Right ventricle myocardium superior (tissue), 1 donor: Measurements from ENCODE around the gene FOLR2. TPM values are rescaled to one million over a fixed set of nuclear protein-coding genes. Genes with fewer than 3 reads are reported as not detected.
A peak's percentile ranks its signal among the peaks of the same experiment; 100 is the strongest.
"Not testable (repeated sequence)": the region's sequence is repeated elsewhere in the genome, so short reads cannot be mapped to it uniquely, and the experiment has no call there.

Experiments used
- ATAC-seq: fragments of 200-7000 bp; cut with Tn5 transposase; one replicate; pipeline ENCODE4 v1.9.1; 2020; ENCODE audit warnings: mild to moderate bottlenecking; ENCODE audit not compliant: poor library complexity
- DNase-seq: peaks from one replicate; pipeline ENCODE4 v3.0.0-alpha.2; 2020
- intact Hi-C: fragments of 100-400 bp; cut with DNase I; formaldehyde crosslinking; loops from one replicate; pipeline ENCODE4 v1.11.2; 2022
- total RNA-seq: library from RNA; stranded (reverse); fragmentation: NEBNext Ultra II Directional; extraction: Animal tissue kit (Norgen Biotek cat#: 25700); gene quantifications from one replicate; pipeline ENCODE4 v1.2.1, GENCODE V29; 2021
- donor health status: DM: no; HTN: yes; CAD: no; lungs with severe emphysema.

Gene FOLR2
- total RNA-seq, 1 donor from 2014 or later, result 27.1 TPM

DNA sequence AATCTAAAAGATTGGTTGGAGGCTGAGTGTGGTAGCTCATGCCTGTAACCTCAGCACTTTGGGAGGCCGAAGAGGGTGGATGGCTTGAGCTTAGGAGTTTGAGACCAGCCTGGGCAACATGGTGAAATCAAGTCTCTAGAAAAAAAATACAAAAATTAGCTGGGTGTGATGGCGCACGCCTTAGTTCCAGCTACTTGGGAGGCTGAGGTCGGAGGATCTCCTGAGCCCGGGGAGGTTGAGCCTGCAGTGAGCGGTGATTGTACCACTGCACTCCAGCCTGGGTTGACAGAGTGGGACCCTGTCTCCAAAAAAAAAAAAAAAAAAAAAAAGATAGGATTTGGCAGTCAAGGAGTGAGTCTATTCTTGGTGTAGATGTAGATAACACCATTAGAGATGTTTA is 14.0 kb upstream of the FOLR2 start:
- DNase-seq (no peak), ATAC-seq (no peak)
- intact Hi-C loops, result no loop called here

DNA sequence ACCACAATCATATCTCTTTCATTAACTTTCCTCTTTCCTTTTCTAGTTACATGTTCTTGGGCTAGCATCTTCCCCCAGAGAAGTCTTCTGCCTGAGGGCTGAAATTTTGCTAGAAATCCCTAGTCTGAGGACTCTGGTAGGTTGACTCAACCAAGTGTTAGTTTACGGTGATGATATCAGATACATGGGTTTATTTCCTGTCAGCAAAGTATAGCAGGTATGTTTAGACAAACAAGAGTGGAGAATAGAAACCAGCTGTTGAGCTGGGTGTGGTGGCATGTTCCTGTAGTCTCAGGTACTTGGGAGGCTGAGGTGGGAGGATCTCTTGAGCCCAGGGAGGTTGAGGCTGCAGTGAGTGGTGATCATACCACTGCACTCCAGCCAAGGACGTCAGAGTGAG is 13.4 kb upstream of the FOLR2 start:
- no peak for ATAC-seq
- DNase-seq, result no peak
- intact Hi-C loops, result no loop called here

DNA sequence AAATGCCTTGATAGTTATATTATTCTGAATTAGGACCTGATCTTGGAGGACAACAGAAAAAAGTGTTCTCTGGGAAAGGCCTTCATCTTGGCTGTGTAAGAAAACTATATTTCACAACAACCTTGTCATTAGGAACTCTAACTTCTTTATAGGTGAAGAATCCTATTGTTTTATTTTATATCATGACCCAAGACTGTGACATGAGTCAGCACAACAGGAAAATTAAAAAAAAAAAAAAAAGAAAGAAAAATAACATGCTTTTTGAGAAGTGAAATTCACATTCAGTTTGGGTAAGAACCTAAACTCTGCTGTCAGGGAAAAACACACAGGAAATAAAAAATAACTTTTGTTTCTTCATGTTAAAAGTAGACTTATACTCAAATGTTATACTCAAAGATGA is 11.7 kb upstream of the FOLR2 start:
- DNase-seq (no peak), ATAC-seq (no peak)
- intact Hi-C loops, result no loop called here

DNA sequence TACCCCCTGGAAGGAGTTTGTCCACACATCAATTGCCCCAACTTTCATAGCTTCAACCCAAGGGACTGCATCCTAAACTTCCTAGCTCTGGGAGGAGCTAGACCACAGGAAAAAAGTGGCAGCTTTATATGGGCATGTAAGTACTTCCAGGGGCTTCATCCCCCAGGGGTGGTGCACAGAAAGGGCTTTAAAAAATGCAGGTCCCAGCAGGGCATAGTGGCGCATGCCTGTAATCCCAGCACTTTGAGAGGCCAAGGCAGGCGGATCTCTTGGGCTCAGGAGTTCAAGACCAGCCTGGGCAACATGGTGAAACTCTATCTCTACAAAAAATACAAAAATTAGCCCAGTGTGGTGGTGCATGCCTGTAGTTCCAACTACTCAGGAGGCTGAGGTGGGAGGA is 9.8 kb upstream of the FOLR2 start:
- intact Hi-C loops, ATAC-seq: not testable (repeated sequence)

DNA sequence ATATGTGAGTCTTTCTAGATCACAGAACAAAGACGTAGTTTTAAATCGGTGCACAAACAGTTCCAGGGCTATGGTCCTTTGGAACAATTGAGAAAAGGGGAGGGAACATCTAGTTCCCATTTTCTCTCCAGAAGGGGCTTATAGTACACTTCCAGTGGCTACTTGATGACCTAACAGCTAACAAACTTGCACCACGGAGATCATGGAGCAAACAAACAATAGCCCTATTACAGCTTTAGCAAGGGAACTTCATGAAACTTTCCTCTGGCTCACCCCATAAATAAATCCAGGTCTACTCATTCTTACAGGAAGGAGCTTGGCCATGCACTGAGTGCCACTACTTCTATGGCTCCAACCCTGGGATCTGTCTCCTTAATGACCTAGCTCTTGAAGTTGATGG is 8.3 kb upstream of the FOLR2 start:
- no peak for ATAC-seq
- DNase-seq, result no peak
- intact Hi-C loops, result no loop called here

More for the DNA sequence above, 9.8 kb upstream of the FOLR2 start:
- DNase-seq, result not testable (repeated sequence)

DNA sequence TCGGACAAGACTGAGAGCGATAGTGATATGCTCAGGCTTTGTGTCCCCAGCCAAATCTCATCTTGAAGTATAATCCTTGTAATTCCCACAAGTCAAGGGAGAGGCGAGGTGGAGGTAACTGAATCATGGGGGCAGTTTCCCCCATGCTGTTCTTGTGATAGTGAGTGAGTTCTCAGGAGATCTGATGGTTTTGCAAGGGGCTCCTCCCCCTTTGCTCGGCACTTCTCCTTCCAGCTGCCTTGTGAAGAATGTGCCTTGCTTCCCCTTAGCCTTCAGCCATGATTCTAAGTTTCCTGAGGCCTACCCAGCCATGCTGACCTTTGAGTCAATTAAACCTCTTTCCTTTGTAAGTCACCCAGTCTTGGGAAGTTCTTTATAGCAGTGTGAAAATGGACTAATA is 7.5 kb upstream of the FOLR2 start:
- intact Hi-C loops, result no loop called here
- DNase-seq (no peak), ATAC-seq (no peak)

DNA sequence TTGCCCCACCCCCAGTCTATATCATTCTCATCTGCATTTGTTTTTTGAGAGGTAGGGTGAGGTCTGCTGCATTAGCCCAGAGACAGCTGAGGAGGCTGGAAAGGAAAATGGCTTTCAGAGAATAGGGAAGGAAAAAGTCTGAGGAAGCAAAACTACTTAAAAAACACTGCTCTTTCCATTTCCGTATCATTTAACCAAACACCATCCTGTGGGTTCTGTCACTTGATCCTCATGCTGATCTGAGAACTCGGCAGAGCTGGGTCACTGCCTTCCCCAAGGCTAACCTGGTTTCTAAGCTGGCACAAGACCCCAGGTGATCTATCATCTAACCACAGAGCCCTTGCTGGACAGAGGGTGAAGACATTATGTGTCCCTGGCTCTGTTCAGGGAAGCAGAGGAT is 1.2 kb downstream of the FOLR2 start:
- ATAC-seq, result peak; percentile 13
- intact Hi-C loops, result no loop called here
- no peak for DNase-seq

DNA sequence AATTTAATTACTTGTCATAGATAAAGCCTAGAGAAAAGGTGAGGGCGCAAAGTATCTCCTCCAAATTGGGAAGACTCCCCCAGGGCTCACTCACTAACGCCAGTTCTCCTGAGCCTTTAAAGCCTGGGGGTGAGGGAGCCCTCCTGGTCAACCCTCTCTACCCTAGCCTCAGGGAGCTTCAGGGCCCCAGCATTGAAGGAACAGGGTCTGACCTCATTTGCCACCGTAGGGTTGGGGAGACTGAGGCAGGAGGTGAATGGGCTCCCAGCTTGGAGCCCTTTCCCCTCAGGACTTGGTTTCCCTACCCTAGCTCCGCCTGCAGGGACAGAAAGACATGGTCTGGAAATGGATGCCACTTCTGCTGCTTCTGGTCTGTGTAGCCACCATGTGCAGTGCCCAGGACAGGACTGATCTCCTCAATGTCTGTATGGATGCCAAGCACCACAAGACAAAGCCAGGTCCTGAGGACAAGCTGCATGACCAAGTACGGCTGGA is 1.7 kb downstream of the FOLR2 start:
- intact Hi-C loops, result no loop called here
- ATAC-seq (no peak), DNase-seq (no peak)

DNA sequence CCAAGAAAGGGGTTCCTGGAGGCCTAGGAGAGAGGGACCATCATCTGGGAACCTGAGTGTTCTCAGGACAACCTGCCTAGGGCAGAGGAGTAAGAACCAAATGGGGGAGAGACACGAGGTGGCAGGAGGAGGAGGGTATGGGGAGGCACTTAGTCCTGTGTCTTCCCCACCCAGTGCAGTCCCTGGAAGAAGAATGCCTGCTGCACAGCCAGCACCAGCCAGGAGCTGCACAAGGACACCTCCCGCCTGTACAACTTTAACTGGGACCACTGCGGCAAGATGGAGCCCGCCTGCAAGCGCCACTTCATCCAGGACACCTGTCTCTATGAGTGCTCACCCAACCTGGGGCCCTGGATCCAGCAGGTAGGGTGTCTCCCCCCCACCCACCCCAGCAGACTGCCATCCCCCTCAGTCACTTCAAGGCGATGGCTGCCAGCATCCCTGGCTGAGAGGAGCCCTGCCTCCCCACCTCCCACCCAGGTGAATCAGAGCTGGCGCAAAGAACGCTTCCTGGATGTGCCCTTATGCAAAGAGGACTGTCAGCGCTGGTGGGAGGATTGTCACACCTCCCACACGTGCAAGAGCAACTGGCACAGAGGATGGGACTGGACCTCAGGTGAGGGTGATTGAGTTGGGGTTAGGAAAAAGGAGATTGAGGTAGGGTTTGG is 4.2 kb downstream of the FOLR2 start:
- ATAC-seq, result no peak
- intact Hi-C loops, result no loop called here
- no peak for DNase-seq

DNA sequence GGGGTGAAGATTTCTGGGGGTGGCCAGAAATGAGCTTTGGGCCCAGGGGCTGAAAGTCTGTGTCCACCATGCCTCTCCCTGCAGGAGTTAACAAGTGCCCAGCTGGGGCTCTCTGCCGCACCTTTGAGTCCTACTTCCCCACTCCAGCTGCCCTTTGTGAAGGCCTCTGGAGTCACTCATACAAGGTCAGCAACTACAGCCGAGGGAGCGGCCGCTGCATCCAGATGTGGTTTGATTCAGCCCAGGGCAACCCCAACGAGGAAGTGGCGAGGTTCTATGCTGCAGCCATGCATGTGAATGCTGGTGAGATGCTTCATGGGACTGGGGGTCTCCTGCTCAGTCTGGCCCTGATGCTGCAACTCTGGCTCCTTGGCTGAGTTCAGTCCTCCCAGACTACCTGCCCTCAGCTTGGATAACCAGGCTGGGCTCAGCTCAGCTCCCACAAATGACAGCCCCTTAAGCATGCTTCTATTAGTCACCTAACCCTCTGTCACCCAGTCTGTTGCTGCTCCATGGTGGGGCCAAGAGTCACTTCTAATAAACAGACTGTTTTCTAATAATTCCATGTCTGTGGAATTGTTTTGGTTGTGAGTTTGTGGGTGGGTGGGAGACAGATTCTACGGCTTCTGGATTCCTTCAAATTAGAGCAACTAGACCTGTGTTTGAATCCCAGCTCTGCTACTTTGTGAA is 4.9 kb downstream of the FOLR2 start:
- intact Hi-C loops, result no loop called here
- ATAC-seq (no peak), DNase-seq (no peak)

DNA sequence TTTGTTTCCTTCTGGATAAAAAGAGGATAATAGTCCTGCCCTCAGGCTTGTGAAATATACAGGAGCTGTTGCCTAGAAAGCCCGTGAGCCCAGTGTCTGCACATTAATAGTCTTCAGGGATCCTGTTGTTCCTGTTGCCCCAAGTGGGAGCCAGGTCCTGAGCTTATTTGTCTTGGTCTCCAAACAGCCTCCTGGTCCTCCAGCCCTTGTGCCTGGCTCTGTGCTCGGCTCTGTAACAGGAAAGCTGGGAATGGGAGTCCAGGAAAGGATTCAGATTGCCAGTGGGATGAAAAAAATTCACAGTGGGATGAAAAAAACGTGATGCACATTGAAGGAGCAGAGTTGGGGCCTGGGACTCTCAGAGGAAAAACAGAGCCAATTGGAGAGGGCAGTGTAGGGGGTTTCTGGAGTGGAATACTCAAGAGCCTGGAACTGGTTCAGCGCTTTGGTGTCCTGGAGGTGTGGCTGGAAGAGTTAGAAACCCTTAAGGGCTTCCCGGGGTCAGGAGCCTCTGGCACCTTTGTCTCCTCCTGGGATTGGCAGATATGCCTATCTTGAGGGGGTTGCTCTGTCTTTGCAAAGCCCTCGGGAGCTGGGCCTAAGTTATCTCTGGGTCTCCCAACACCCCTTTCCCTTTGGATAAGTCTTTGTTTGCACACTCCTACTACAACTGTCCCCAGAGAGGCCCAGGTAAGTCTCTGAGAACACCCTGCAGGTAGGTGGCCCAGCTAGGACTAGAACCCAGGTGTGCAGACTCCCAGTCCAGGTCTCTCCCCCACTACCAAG is 5.7 kb downstream of the FOLR2 start:
- ATAC-seq, result no peak
- intact Hi-C loops, result no loop called here
- DNase-seq, result no peak

DNA sequence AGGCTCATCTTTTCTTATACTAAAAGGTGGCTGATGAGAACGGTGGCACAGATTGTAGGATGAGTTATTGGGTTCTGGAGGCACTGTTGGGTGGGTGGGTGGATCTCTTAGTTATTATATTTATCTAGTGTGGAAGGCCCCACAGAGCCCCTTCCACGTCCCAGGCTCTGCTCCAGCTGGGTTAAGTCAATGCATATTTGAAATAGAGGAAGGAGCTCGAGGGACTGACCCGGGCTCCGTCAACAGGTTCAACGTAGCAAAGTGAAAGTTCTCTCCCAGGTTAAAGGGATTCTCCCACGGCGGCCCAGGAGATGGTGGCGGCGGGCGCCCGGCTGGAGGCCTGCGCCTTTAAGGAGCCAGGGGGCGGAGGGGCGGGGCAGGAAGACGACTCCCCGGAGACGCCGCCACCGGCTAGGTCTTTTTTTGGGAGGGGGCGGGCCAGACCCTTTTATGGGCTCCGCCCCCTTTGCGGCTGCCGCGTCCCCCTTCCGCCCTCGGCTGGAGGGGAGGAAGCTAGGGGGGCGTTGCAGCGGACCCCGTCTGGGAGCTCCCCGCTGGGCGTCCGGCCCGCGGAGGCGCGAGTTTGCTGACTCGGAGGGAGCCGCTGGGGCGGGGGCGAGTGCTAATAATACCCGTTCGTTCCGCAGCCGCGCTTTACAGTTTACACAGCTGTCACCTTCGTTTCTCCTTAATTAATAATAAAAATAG is 6.5 kb downstream of the FOLR2 start:
- intact Hi-C loops, result no loop called here
- ATAC-seq, result peak; percentile 93
- peak; percentile 96 for DNase-seq

DNA sequence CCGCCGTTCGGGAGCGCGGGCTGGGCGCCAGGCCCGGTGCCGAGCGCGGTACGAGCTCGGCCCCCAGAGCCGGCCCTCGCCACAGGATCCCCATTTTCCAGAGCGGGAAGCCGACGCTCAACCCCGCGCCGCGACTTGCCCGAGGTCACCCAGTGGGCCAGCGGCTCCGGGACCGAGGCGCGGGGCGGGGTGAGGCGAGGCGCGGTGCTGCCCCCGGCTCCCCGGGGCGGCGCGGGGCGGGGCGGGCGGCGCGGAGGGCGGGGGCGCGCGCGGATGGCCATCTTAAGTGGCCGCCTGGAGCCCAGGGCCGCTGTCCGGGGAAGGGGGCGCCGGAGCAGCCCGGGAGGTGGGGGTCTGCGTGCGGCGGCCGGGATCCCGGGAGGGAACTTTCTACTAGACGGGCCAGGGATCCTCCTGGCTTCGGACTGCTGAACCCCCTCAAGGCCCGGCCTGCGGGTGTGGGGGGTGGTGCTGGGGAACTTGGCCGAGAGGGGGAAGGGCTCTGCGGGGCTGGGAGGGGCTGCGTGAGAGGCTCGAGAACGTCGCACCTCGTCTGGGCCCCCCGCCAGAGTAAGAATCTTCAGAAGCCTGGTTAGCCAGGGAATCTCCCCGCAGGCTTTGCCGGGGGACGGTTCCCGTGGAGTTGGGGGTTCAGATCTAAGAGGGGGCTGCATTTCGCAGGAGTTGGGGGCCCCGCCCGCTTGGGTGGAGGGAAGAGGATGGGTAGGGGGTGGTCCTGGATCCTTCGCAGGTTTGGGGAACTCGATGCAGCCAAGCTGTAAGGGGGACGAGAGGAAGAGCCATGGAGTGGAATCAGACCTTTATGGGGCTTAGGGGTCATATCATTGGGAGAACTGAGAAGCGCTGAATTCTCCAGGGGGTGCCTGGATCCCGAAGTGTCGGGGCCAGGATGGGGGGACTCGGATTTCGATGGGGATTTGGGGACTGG is 7.3 kb downstream of the FOLR2 start:
- intact Hi-C loops, result no loop called here
- DNase-seq, result peak; percentile 88
- peak; percentile 89 for ATAC-seq

DNA sequence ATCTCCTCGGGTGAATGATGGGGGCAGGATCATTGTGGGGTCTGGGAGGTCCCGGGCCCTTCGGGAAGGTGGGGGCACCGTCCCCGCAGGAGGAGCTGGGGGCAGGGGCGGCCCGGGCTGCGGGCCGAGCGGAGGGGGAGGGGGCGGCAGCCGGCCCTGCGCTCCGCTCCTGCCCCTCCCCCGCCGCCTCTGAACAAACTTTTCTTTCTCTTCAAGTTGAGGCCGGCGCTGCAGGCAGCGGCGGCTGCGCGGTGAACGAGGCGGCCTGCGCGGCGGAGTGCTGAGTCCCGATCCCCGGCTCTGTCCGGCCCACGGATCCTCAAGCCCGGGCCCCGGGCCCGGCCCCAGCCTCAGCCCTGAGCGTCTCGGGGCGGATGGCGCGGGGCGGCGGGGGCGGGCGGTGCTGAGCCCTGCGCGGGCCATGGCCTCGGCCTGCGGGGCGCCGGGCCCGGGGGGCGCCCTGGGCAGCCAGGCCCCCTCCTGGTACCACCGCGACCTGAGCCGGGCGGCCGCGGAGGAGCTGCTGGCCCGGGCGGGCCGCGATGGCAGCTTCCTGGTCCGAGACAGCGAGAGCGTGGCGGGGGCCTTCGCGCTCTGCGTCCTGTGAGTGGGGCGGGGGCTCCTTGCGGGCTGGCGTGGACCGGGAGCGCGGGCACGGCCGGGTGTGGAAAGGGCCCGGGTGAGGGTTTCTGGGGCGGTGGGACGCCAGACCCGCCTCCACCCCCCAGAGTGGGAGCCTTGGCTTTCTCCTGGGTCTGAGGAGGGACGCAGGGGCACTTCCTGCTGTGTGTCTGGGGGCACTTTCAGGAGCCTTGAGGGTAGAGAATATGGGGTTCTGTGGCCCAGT is 8.2 kb downstream of the FOLR2 start, which contains the start of gene INPPL1:
Gene INPPL1, plus strand, starts transcription at position 204 of the 847 bp plus-strand sequence. Its CDS starts 218 bp downstream, at position 422.
- ATAC-seq (peak; percentile 14), DNase-seq (peak; percentile 77)
- intact Hi-C loops, result no loop called here

DNA sequence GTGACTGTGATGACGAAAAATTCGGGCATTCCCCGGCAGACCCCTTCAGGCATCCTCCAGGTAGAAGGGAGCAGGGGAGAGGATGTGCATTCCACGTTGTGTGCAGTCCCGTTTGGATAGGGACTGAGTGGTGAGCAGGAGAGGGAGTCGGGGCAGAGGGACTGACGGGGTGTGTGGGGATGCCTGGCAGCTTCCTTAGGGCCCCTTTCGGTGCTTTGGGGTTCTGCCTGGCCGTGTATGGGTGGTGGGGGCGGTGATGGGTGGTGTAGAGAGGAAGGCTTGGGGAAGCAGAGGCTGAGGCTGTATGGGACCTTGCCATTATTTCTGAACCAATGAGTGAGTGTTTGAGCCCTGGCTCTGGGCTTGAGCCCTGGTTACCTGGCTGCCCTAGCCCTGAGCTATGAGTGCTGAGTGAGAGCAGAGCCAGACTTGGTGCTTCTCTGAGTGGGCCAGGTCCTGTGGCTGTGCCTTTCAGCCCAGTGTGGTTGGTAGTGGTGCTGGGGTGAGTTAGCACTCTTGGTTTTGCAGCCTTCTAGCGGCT is 8.9 kb downstream of the FOLR2 start:
- ATAC-seq, result no peak
- no peak for DNase-seq
- intact Hi-C loops, result no loop called here

DNA sequence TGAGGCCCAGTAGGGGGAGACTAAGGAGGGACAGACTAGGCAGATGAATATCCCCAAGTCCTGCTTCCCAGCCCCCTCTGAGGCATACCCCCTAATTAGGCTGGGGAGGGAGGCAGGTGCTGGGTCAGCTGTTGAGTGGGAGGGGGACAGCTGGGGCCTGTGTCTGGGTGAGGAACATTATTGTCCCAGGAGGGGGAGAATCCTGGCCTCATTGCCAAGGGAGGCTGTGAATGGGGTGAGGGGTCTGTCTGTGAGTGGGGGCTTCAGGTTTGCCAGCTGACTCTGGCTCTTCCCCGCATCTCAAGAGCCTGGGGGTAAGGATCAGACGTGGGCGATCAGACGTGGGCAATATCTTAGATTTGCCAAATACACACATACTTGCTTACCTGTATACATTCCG is 10.1 kb downstream of the FOLR2 start:
- ATAC-seq, result no peak
- intact Hi-C loops, result no loop called here
- no peak for DNase-seq
